HFF-Myc (cell line): ENCODE measurements around the gene HMGXB4.

ENCODE experiments used
- DNase-seq: peaks from one replicate; pipeline ENCODE4 v3.0.0-alpha.2; 2011; ENCODE audit warnings: low read depth; ENCODE audit errors: extremely low read depth
- H3K4me3 ChIP-seq: replicated peaks from 2 replicates; pipeline ENCODE4 v1.5.1; 2011; ENCODE audit warnings: low read depth, mild to moderate bottlenecking, control low read depth, low read length
- TF ChIP-seq, protein P1 (sequence below): IDR thresholded peaks from 2 replicates; pipeline ENCODE4 v1.5.1; 2012; ENCODE audit warnings: mild to moderate bottlenecking, low read depth, low read length, control low read depth; ENCODE audit errors: missing control alignments

HMGXB4 gene

DNA sequence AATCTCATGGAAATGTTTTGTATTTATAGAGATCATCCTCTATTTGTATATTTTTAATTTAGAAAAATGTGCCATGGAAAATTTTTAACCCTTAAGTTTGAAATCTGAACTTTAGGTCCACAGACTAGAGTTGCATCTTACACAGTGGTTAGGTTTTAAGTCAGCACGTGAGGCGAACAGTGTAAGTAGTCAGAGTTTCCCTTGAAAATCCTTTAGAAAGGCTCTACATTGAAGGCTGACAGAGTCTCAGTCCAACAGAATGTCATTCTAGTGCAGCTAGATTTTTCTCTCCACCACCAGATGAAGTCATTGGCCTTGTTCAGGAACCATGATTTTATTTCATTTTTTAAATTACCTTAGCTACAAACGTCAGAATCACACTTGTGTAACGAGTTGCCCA is 18.7 kb downstream of the HMGXB4 start:
- TF ChIP-seq, protein P1, sequence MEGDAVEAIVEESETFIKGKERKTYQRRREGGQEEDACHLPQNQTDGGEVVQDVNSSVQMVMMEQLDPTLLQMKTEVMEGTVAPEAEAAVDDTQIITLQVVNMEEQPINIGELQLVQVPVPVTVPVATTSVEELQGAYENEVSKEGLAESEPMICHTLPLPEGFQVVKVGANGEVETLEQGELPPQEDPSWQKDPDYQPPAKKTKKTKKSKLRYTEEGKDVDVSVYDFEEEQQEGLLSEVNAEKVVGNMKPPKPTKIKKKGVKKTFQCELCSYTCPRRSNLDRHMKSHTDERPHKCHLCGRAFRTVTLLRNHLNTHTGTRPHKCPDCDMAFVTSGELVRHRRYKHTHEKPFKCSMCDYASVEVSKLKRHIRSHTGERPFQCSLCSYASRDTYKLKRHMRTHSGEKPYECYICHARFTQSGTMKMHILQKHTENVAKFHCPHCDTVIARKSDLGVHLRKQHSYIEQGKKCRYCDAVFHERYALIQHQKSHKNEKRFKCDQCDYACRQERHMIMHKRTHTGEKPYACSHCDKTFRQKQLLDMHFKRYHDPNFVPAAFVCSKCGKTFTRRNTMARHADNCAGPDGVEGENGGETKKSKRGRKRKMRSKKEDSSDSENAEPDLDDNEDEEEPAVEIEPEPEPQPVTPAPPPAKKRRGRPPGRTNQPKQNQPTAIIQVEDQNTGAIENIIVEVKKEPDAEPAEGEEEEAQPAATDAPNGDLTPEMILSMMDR: no peak
- no peak overlapping the region for H3K4me3 ChIP-seq
- no peak for DNase-seq

- no peak for DNase-seq
- TF ChIP-seq, protein P1: no peak
- H3K4me3 ChIP-seq: no peak overlapping the region
Observed at GRCh38 chr22:35288116-35288515, 30.8 kb downstream of the HMGXB4 start.

GRCh38 chr22:35292786-35293185 is 35.5 kb downstream of the HMGXB4 start:
- no peak for DNase-seq
- TF ChIP-seq, protein P1: no peak
- no peak overlapping the region for H3K4me3 ChIP-seq

DNA sequence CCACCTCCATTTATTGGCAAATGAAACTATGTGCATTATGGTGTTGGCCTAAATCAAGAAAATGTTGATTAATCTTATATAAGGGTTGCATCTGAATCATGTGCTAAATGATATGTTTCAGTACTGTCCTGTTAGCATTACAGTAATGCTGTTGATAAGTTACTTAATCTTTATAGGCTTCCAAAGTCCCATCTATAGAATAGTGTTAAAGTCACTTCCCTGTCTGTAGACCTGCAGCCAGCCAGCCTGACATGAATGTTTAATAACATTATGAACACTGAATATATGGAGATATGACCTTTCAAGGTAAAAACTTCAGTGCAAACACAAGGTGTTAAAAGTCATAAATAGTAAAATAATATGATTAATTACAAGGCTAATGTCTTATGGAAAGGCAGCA is 38.8 kb downstream of the HMGXB4 start:
- H3K4me3 ChIP-seq: no peak overlapping the region
- no peak for DNase-seq
- TF ChIP-seq, protein P1: no peak

GRCh38 chr22:35299217-35299672 is 42.0 kb downstream of the HMGXB4 start:
- no peak for DNase-seq
- TF ChIP-seq, protein P1: no peak
- H3K4me3 ChIP-seq: peak overlapping the region; percentile 87

DNA sequence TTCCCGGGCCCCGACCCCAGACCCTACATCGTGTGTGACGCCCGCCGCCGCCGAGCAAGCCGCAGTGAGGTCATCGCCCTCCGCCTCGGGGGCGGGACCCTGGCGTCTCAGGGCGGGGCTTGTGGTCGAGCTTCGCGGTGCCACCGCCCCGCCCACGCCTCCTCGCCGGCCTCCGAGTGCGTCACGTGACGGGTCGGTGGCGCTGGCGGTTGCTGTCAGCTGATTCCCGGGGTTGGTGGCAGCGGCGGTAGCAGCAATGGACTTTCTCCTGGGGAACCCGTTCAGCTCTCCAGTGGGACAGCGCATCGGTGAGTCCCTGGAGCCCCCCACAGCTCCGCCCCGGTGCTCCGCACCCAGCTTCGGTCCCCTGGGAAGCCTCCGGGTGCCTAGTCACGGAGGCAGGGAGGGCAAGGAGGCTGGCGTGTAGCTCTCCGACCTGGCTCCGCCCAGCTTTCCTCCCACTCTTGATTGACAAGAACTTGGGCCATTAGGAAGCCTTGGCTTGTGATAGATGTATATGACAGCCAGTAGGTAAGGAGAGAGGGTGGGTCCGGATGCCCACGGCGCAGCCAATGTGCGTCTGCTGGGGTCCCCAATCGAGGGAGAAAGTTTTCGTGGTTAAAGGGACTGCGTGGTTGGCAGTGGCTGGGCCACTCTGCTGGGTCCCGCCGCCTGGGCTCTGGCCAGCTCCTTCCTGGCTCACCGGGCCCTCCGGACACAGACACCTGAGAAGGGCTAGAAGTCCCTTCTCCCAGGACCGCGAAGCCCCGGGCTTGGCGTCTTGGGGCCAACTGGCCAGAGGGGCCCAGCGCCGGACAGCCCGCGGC is 42.6 kb downstream of the HMGXB4 start, which contains the start of gene TOM1:
TOM1 (plus strand) TSS at position 222 of the 827 bp plus-strand sequence; CDS start at position 257, 35 bp downstream.
- TF ChIP-seq, protein P1: no peak
- peak within 1 kb of the TSS; percentile 87 for H3K4me3 ChIP-seq
- DNase-seq: peak; percentile 99

GRCh38 chr22:35301372-35301874 is 44.1 kb downstream of the HMGXB4 start:
- DNase-seq: no peak
- TF ChIP-seq, protein P1: no peak
- H3K4me3 ChIP-seq: peak overlapping the region; percentile 87; the same call in 1 of the 2 replicates
